22Rv1 (cell line): ENCODE measurements around the gene KRT79.

Experiments
- ZFX ChIP-seq: fragments of 450-650 bp; IDR thresholded peaks from 2 replicates; pipeline ENCODE4 v1.6.1; 2017; ENCODE audit warnings: antibody characterized with exemption, borderline replicate concordance
- TF ChIP-seq, protein P1 (sequence below): fragments of 450-650 bp; IDR thresholded peaks from 2 replicates; pipeline ENCODE4 v1.5.1; 2017; ENCODE audit warnings: mild to moderate bottlenecking

DNA sequence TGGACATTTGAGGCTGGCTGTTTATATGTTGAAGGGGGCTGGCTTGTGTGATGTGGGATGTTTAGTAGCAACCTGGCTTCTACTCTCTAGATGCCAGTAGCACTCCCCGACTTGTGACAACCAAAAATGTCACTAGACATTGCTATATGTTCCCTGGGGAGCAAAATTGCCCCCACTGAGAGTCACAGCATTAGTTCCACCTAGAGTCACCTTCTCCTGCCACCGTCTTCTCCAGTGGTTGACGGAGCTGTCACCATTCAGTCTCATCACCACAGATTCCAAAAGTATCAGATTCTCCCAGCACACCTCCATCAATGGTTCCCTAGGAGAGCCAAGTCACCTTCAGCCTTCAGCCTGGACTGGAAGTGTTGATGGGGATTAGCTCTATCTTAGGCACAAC is 49.2 kb downstream of the KRT79 start:
- TF ChIP-seq, protein P1, sequence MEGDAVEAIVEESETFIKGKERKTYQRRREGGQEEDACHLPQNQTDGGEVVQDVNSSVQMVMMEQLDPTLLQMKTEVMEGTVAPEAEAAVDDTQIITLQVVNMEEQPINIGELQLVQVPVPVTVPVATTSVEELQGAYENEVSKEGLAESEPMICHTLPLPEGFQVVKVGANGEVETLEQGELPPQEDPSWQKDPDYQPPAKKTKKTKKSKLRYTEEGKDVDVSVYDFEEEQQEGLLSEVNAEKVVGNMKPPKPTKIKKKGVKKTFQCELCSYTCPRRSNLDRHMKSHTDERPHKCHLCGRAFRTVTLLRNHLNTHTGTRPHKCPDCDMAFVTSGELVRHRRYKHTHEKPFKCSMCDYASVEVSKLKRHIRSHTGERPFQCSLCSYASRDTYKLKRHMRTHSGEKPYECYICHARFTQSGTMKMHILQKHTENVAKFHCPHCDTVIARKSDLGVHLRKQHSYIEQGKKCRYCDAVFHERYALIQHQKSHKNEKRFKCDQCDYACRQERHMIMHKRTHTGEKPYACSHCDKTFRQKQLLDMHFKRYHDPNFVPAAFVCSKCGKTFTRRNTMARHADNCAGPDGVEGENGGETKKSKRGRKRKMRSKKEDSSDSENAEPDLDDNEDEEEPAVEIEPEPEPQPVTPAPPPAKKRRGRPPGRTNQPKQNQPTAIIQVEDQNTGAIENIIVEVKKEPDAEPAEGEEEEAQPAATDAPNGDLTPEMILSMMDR, result no peak
- TF ChIP-seq ZFX, result no peak
